Measurements from ENCODE around the gene QKI.
"Not testable (repeated sequence)": the region's sequence is repeated elsewhere in the genome, so short reads cannot be mapped to it uniquely, and the experiment has no call there.

DNA sequence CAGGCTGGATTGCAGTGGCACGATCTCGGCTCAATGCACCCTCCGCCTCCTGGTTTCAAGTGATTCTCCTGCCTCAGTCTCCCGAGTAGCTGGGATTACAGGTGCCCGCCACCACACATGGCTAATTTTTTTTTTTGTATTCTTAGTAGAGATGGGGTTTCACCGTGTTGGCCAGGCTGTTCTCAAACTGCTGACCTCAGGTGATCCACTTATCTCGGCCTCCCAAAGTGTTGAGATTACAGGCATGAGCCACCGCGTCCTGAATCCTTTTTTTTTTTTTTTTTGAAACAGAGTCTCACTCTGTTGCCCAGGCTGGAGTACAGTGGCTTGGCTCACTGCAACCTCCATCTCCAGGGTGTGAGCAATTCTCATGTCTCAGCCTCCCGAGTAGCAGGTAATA is 24.9 kb downstream of the QKI start:
- not testable (repeated sequence) for TF ChIP-seq CBX3 (IDR thresholded peaks at IDR 0.05; ENCODE audit: borderline replicate concordance, low read depth); EP300 (IDR thresholded peaks at IDR 0.05; ENCODE audit: borderline replicate concordance in 1 of 2, control insufficient read depth in 1 of 2, low read depth in 2 of 2, low read length in 2 of 2); EZH2 (IDR thresholded peaks at IDR 0.05; ENCODE audit: borderline replicate concordance, control insufficient read depth, low read depth, low read length); EGR1 (IDR thresholded peaks at IDR 0.05; ENCODE audit: borderline replicate concordance in 1 of 2, low read depth in 2 of 2, low read length in 2 of 2); RELA (IDR thresholded peaks at IDR 0.05; ENCODE audit: borderline replicate concordance, partially characterized antibody); GABPA (IDR thresholded peaks at IDR 0.05; ENCODE audit: low read depth); POLR2A (IDR thresholded peaks at IDR 0.05; ENCODE audit: low read depth, low read length)
- TF ChIP-seq, protein P1, sequence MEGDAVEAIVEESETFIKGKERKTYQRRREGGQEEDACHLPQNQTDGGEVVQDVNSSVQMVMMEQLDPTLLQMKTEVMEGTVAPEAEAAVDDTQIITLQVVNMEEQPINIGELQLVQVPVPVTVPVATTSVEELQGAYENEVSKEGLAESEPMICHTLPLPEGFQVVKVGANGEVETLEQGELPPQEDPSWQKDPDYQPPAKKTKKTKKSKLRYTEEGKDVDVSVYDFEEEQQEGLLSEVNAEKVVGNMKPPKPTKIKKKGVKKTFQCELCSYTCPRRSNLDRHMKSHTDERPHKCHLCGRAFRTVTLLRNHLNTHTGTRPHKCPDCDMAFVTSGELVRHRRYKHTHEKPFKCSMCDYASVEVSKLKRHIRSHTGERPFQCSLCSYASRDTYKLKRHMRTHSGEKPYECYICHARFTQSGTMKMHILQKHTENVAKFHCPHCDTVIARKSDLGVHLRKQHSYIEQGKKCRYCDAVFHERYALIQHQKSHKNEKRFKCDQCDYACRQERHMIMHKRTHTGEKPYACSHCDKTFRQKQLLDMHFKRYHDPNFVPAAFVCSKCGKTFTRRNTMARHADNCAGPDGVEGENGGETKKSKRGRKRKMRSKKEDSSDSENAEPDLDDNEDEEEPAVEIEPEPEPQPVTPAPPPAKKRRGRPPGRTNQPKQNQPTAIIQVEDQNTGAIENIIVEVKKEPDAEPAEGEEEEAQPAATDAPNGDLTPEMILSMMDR (IDR thresholded peaks at IDR 0.05 in 2 of 3, conservative IDR thresholded peaks at IDR 0.05 in 1 of 3; ENCODE audit: control insufficient read depth in 2 of 3, extremely low read depth in 1 of 3, insufficient read depth in 1 of 3, low read depth in 3 of 3, low read length in 3 of 3) = not testable (repeated sequence)
- TF ChIP-seq, protein P2, sequence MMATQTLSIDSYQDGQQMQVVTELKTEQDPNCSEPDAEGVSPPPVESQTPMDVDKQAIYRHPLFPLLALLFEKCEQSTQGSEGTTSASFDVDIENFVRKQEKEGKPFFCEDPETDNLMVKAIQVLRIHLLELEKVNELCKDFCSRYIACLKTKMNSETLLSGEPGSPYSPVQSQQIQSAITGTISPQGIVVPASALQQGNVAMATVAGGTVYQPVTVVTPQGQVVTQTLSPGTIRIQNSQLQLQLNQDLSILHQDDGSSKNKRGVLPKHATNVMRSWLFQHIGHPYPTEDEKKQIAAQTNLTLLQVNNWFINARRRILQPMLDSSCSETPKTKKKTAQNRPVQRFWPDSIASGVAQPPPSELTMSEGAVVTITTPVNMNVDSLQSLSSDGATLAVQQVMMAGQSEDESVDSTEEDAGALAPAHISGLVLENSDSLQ (IDR thresholded peaks at IDR 0.05) = not testable (repeated sequence)
